Loucy (cell line): ENCODE measurements around the gene ZNF516.

Experiments used
- H2AFZ ChIP-seq: fragments of 200-600 bp; sonication (generic); 2 replicates; pipeline ENCODE4 v1.6.0; 2016; ENCODE audit warnings: antibody characterized with exemption, mild to moderate bottlenecking, low read length, moderate library complexity
- H3F3A ChIP-seq: fragments of 200-600 bp; 2 replicates; pipeline ENCODE4 v1.6.0; 2016; ENCODE audit warnings: antibody characterized with exemption, low read depth, mild to moderate bottlenecking
- H3K27me3 ChIP-seq: fragments of 200-600 bp; sonication (generic); 2 replicates; pipeline ENCODE4 v1.6.1; 2014; ENCODE audit warnings: low read length, mild to moderate bottlenecking; ENCODE audit not compliant: insufficient read depth, poor library complexity, severe bottlenecking
- H3K36me3 ChIP-seq: fragments of 200-600 bp; sonication (generic); 2 replicates; pipeline ENCODE4 v1.6.1; 2016; ENCODE audit warnings: low read length; ENCODE audit not compliant: insufficient read depth
- H3K4me1 ChIP-seq: fragments of 200-600 bp; sonication (generic); 2 replicates; pipeline ENCODE4 v1.5.1; 2014; ENCODE audit warnings: low read length, mild to moderate bottlenecking; ENCODE audit not compliant: insufficient read depth, poor library complexity, severe bottlenecking
- H3K4me2 ChIP-seq: fragments of 200-600 bp; sonication (generic); 2 replicates; pipeline ENCODE4 v1.6.0; 2014; ENCODE audit warnings: antibody characterized with exemption, low read length, low read depth, mild to moderate bottlenecking; ENCODE audit not compliant: poor library complexity, severe bottlenecking
- H3K4me3 ChIP-seq: fragments of 200-600 bp; sonication (generic); 2 replicates; pipeline ENCODE4 v1.5.1; 2014; ENCODE audit warnings: low read length, mild to moderate bottlenecking, mixed read lengths; ENCODE audit not compliant: poor library complexity, severe bottlenecking
- H3K79me2 ChIP-seq: fragments of 200-600 bp; sonication (generic); 2 replicates; pipeline ENCODE4 v1.6.1; 2014; ENCODE audit warnings: low read length; ENCODE audit not compliant: insufficient read depth
- H3K9ac ChIP-seq: fragments of 200-600 bp; sonication (generic); 2 replicates; pipeline ENCODE4 v1.6.0; 2014; ENCODE audit warnings: mild to moderate bottlenecking, low read depth, low read length, moderate library complexity; ENCODE audit not compliant: poor library complexity, severe bottlenecking
- H3K9me2 ChIP-seq: fragments of 200-600 bp; sonication (generic); replicated peaks from 2 replicates; pipeline ENCODE4 v1.6.1; 2016; ENCODE audit warnings: low read depth, low read length, mixed read lengths
- H3K9me3 ChIP-seq: fragments of 200-600 bp; sonication (generic); 2 replicates; pipeline ENCODE4 v1.6.1; 2014; ENCODE audit warnings: mild to moderate bottlenecking, antibody characterized with exemption, low read length, low read depth; ENCODE audit not compliant: insufficient read depth
- H4K20me1 ChIP-seq: fragments of 200-600 bp; sonication (generic); 2 replicates; pipeline ENCODE4 v1.6.0; 2014; ENCODE audit warnings: antibody characterized with exemption, low read length, mild to moderate bottlenecking; ENCODE audit not compliant: insufficient read depth, poor library complexity, severe bottlenecking
- CTCF ChIP-seq: fragments of 200-600 bp; sonication (generic); conservative IDR thresholded peaks from 2 replicates; pipeline ENCODE4 v1.5.1; 2014; ENCODE audit warnings: mild to moderate bottlenecking, antibody characterized with exemption, low read length
- EZH2phosphoT487 ChIP-seq: fragments of 200-600 bp; IDR thresholded peaks from 2 replicates; pipeline ENCODE4 v1.6.1; 2018; ENCODE audit warnings: antibody characterized with exemption, mild to moderate bottlenecking, moderate library complexity, borderline replicate concordance

ZNF516 gene

DNA sequence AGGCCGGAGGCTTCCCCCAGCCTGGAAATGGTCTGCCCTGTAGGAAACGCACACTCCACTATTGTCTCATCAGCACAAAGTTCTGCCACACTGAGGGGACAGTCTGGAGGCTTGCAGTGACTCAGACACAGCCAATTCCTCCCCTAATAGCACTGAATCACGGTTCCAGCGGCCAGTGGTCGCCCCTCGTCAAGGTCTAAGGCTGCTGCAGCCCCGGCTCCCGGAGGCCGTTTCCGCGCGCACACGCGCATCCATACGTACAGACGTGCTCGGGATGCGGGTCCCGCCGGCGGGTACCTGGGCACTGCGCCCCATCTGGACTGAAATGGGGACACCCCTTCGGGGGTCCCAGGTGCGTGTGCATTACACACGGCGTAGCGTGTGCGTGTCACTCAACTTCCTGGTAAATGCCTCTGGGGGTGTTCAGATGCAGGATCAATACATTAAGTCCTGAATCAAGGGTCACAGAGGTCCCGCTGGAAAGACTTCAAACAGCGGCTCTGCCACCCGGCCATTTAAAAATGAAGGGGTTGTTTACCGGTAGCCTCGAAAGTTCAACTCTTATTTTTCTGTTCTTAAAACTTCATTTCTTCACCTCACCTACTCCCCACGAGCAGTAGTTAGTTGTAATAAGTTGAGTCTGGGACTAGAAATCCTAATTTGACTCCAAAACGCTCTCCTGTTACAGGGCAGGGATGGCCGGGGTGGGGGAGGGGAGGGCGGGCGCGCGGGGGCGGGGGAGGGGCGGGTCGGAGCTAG lies 572 bp upstream of the ZNF516 start:
- TF ChIP-seq EZH2phosphoT487 (no peak), CTCF (no peak)
- H3K4me2 ChIP-seq, result no peak overlapping the region
- H3K4me1 ChIP-seq, result no peaks in the 10 kb centered on the region
- peaks cover 4% of the 10 kb centered on the region; the same call in 1 of the 2 replicates for H3F3A ChIP-seq
- H3K79me2 ChIP-seq, result peaks cover 3% of the 10 kb centered on the region; the same call in 1 of the 2 replicates
- H3K36me3 ChIP-seq, result no peaks in the 10 kb centered on the region
- H3K27me3 ChIP-seq, result no peaks in the 10 kb centered on the region
- no peaks in the 10 kb centered on the region for H3K9me2 ChIP-seq
- no peaks in the 10 kb centered on the region for H3K9me3 ChIP-seq
- no peak overlapping the region for H2AFZ ChIP-seq
- no peak overlapping the region for H3K9ac ChIP-seq
- no peaks in the 10 kb centered on the region for H4K20me1 ChIP-seq
- H3K4me3 ChIP-seq, result no peak overlapping the region

GRCh38 chr18:76494231-76495005 lies 624 bp downstream of the ZNF516 start:
- H3K9ac ChIP-seq, result peak overlapping the region; percentile 69
- no peaks in the 10 kb centered on the region for H3K27me3 ChIP-seq
- H3K4me1 ChIP-seq, result peaks cover 6% of the 10 kb centered on the region
- peak overlapping the region; percentile 93 for H2AFZ ChIP-seq
- H3K4me2 ChIP-seq, result peak overlapping the region; percentile 78
- peak overlapping the region; percentile 85 for H3K4me3 ChIP-seq
- H3F3A ChIP-seq, result peaks cover 4% of the 10 kb centered on the region; the same call in 1 of the 2 replicates
- no peaks in the 10 kb centered on the region for H3K9me2 ChIP-seq
- H3K36me3 ChIP-seq, result no peaks in the 10 kb centered on the region
- no peaks in the 10 kb centered on the region for H4K20me1 ChIP-seq
- peaks cover 12% of the 10 kb centered on the region; the same call in 1 of the 2 replicates for H3K79me2 ChIP-seq
- H3K9me3 ChIP-seq, result no peaks in the 10 kb centered on the region
- TF ChIP-seq EZH2phosphoT487 (no peak), CTCF (no peak)

- Histone ChIP-seq H3K79me2 (peaks cover 12% of the 10 kb centered on the region; the same call in 1 of the 2 replicates), H3K4me2 (peak overlapping the region; percentile 78), H3K4me1 (peaks cover 6% of the 10 kb centered on the region), H3K27me3 (no peaks in the 10 kb centered on the region), H3F3A (peaks cover 4% of the 10 kb centered on the region; the same call in 1 of the 2 replicates), H4K20me1 (no peaks in the 10 kb centered on the region), H3K4me3 (peak overlapping the region; percentile 85), H3K9me3 (no peaks in the 10 kb centered on the region), H3K36me3 (no peaks in the 10 kb centered on the region), H3K9ac (peak overlapping the region; percentile 69), H3K9me2 (no peaks in the 10 kb centered on the region), H2AFZ (peak overlapping the region; percentile 93)
- TF ChIP-seq EZH2phosphoT487, result no peak
- no peak for TF ChIP-seq CTCF
These were observed 1.6 kb downstream of the ZNF516 start for GRCh38 chr18:76493213-76494161.
